DOHH2 (cell line): ENCODE data around the gene CPAMD8.
A peak's percentile ranks its signal among the peaks of the same experiment; 100 is the strongest.

Experiments used
- H3F3A ChIP-seq: fragments of 200-600 bp; sonication (generic), shearing (Covaris generic); 2 replicates; pipeline ENCODE4 v1.6.0; 2016; ENCODE audit warnings: antibody characterized with exemption, mild to moderate bottlenecking; ENCODE audit not compliant: control insufficient read depth, insufficient read depth
- H3K27ac ChIP-seq: fragments of 200-600 bp; sonication (generic); 2 replicates; pipeline ENCODE4 v1.5.1; 2014; ENCODE audit warnings: low read depth, mild to moderate bottlenecking, low read length, moderate library complexity
- H3K27me3 ChIP-seq: fragments of 200-600 bp; sonication (generic); 2 replicates; pipeline ENCODE4 v1.6.1; 2014; ENCODE audit warnings: mild to moderate bottlenecking, low read length, mixed read lengths; ENCODE audit not compliant: control insufficient read depth
- H3K36me3 ChIP-seq: fragments of 200-600 bp; sonication (generic); 2 replicates; pipeline ENCODE4 v1.6.1; 2014; ENCODE audit warnings: mild to moderate bottlenecking, low read length, moderate library complexity, mixed read lengths; ENCODE audit not compliant: control insufficient read depth
- H3K4me1 ChIP-seq: fragments of 200-600 bp; sonication (generic); 2 replicates; pipeline ENCODE4 v1.6.1; 2014; ENCODE audit warnings: mild to moderate bottlenecking, low read length, mixed read lengths; ENCODE audit not compliant: control insufficient read depth
- H3K4me2 ChIP-seq: fragments of 200-600 bp; sonication (generic); 2 replicates; pipeline ENCODE4 v1.6.0; 2014; ENCODE audit warnings: mild to moderate bottlenecking, low read length, moderate library complexity
- H3K4me3 ChIP-seq: fragments of 200-600 bp; sonication (generic); 2 replicates; pipeline ENCODE4 v1.5.1; 2014; ENCODE audit warnings: mild to moderate bottlenecking, low read length, mixed read lengths
- H3K79me2 ChIP-seq: fragments of 200-600 bp; sonication (generic); 2 replicates; pipeline ENCODE4 v1.6.1; 2014; ENCODE audit warnings: mild to moderate bottlenecking, low read length, mixed read lengths; ENCODE audit not compliant: control insufficient read depth
- H3K9me2 ChIP-seq: fragments of 200-600 bp; sonication (generic); replicated peaks from 2 replicates; pipeline ENCODE4 v1.6.1; 2014; ENCODE audit warnings: mild to moderate bottlenecking, low read length, mixed read lengths; ENCODE audit not compliant: control insufficient read depth
- H3K9me3 ChIP-seq: fragments of 200-600 bp; sonication (generic); 2 replicates; pipeline ENCODE4 v1.6.1; 2014; ENCODE audit warnings: antibody characterized with exemption, low read length, mixed read lengths; ENCODE audit not compliant: control insufficient read depth, insufficient read depth
- H4K20me1 ChIP-seq: fragments of 200-600 bp; sonication (generic); 2 replicates; pipeline ENCODE4 v1.6.0; 2014; ENCODE audit warnings: low read depth, mild to moderate bottlenecking, antibody characterized with exemption, low read length, moderate library complexity; ENCODE audit not compliant: control insufficient read depth, insufficient read depth
- CTCF ChIP-seq: fragments of 200-600 bp; sonication (generic); IDR thresholded peaks from one replicate; pipeline ENCODE4 v1.5.1; 2014; ENCODE audit warnings: antibody characterized with exemption, mild to moderate bottlenecking, low read depth, low read length; ENCODE audit not compliant: poor library complexity, severe bottlenecking
- EZH2phosphoT487 ChIP-seq: fragments of 200-600 bp; sonication (generic); IDR thresholded peaks from 2 replicates; pipeline ENCODE4 v1.6.1; 2017; ENCODE audit warnings: borderline replicate concordance, mild to moderate bottlenecking, antibody characterized with exemption, low read length, moderate library complexity, mixed read lengths

The CPAMD8 gene

GRCh38 chr19:17026706-17027534 is at the start of gene CPAMD8:
Gene CPAMD8 (minus strand): TSS chr19:17026810. CDS start chr19:17026642, 168 bp downstream.
- H3K4me2 ChIP-seq, result no peak within 1 kb of the TSS
- H3K79me2 ChIP-seq, result no peaks in the 10 kb centered on the region
- no peak within 1 kb of the TSS for H3K27ac ChIP-seq
- peaks cover 3% of the 10 kb centered on the region; the same call in 1 of the 2 replicates for H3F3A ChIP-seq
- H3K4me3 ChIP-seq, result no peak within 1 kb of the TSS
- H3K9me2 ChIP-seq, result no peaks in the 10 kb centered on the region
- no peaks in the 10 kb centered on the region for H3K9me3 ChIP-seq
- H3K27me3 ChIP-seq, result peaks cover 13% of the 10 kb centered on the region
- TF ChIP-seq EZH2phosphoT487 (no peak), CTCF (no peak)
- H3K4me1 ChIP-seq, result peaks cover 20% of the 10 kb centered on the region
- H4K20me1 ChIP-seq, result no peaks in the 10 kb centered on the region
- no peaks in the 10 kb centered on the region for H3K36me3 ChIP-seq

- Histone ChIP-seq H3K4me3 (peak overlapping the region; percentile 82), H3K4me1 (peaks cover 76% of the 10 kb centered on the region), H3K27me3 (no peaks in the 10 kb centered on the region), H4K20me1 (peaks cover 24% of the 10 kb centered on the region), H3K36me3 (peaks cover 68% of the 10 kb centered on the region), H3F3A (no peaks in the 10 kb centered on the region), H3K9me3 (no peaks in the 10 kb centered on the region), H3K79me2 (peaks cover 96% of the 10 kb centered on the region), H3K4me2 (peak overlapping the region; percentile 93), H3K9me2 (no peaks in the 10 kb centered on the region), H3K27ac (peak overlapping the region; percentile 66)
- TF ChIP-seq EZH2phosphoT487, result no peak
- no peak for TF ChIP-seq CTCF
Observed at GRCh38 chr19:17075864-17076542, 49.4 kb upstream of the CPAMD8 start.

GRCh38 chr19:17075035-17075863 is 48.6 kb upstream of the CPAMD8 start, which contains the start of the genes HAUS8 and MYO9B:
Gene HAUS8 (minus strand): TSS chr19:17075452. CDS start chr19:17075422, 30 bp downstream.
Gene MYO9B (plus strand): TSS chr19:17075777. CDS start chr19:17101718, 25,941 bp downstream.
- Histone ChIP-seq H3K79me2 (peaks cover 96% of the 10 kb centered on the region), H3K4me2 (peak within 1 kb of the TSS; percentile 99), H3K9me3 (no peaks in the 10 kb centered on the region), H3F3A (no peaks in the 10 kb centered on the region), H3K27me3 (no peaks in the 10 kb centered on the region), H4K20me1 (peaks cover 24% of the 10 kb centered on the region), H3K4me3 (peak within 1 kb of the TSS; percentile 97), H3K27ac (peak within 1 kb of the TSS; percentile 86), H3K4me1 (peaks cover 76% of the 10 kb centered on the region), H3K9me2 (no peaks in the 10 kb centered on the region), H3K36me3 (peaks cover 71% of the 10 kb centered on the region)
- TF ChIP-seq EZH2phosphoT487, result no peak
- TF ChIP-seq CTCF, result no peak
